ENCODE data around the gene TSC22D2. TPM values are rescaled to one million over a fixed set of nuclear protein-coding genes. Genes with fewer than 3 reads are reported as not detected.

Gene TSC22D2
- total RNA-seq, 1 experiment from 2014 or later = 26.5 TPM

DNA sequence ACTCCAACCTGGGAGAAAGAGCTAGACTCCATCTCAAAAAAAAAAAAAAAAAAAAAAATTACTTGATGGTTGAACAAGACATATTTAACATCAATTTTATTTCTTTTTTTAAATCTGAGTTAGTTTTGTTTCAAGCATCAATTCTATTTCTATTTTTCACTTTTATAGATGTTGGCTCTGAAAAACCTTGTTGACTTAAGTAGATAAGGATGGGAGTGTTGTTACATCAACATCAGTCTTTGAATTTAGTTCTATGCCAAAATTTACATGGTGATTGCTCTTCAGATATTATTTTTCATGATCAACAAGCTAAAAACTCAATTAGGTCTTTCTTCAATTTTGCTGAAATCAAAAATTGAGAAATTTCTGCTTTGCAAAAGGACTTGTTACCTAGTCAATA is 71.3 kb downstream of the TSC22D2 start:
- no peaks in the 10 kb centered on the region for H3K79me2 ChIP-seq (ENCODE audit: insufficient read depth, low read length)
- H3K27me3 Mint-ChIP-seq (ENCODE audit: low read depth) = no peaks in the 10 kb centered on the region
- H3K9me3 Mint-ChIP-seq = peaks cover 9% of the 10 kb centered on the region in 2 experiments
- no peaks in the 10 kb centered on the region for H3K79me1 ChIP-seq (ENCODE audit: insufficient read depth, low read depth, low read length, poor library complexity, severe bottlenecking)
- H3K4ac ChIP-seq (ENCODE audit: low read depth, low read length) = no peak overlapping the region
- no peak overlapping the region for H2AFZ ChIP-seq (ENCODE audit: low read length)
- no peak for TF ChIP-seq CTCF (conservative IDR thresholded peaks at IDR 0.05)
- H3K9ac ChIP-seq (ENCODE audit: extremely low read depth, insufficient read length, low read length) = no peak overlapping the region
- no peaks in the 10 kb centered on the region for H3K27me3 ChIP-seq (ENCODE audit: insufficient read depth, low read length)
- no peak overlapping the region for H2BK20ac ChIP-seq (ENCODE audit: low read depth, low read length, poor library complexity, severe bottlenecking)
- peaks cover 0 to 7% of the 10 kb centered on the region in 2 experiments; a peak in 1 of 4 replicates for H3K4me1 Mint-ChIP-seq
- no peak overlapping the region for H3K27ac ChIP-seq (ENCODE audit: insufficient read length, low read depth, low read length)
- H2BK120ac ChIP-seq (ENCODE audit: low read depth, low read length, poor library complexity, severe bottlenecking) = no peak overlapping the region
- no peak overlapping the region for H4K8ac ChIP-seq (replicated peaks; ENCODE audit: insufficient read length, low read depth, low read length)
- no peak overlapping the region for H3K56ac ChIP-seq (ENCODE audit: insufficient read length, low read depth, low read length)
- no peak overlapping the region for H3K4me3 Mint-ChIP-seq
- H3K4me2 ChIP-seq (ENCODE audit: insufficient read depth, insufficient read length, low read length) = no peak overlapping the region
- H3K23me2 ChIP-seq (ENCODE audit: insufficient read length, low read depth, low read length, poor library complexity, severe bottlenecking) = no peaks in the 10 kb centered on the region
- H3K9me3 ChIP-seq (ENCODE audit: control insufficient read depth, low read depth, low read length) = no peaks in the 10 kb centered on the region
- no peak overlapping the region for H3T11ph ChIP-seq (ENCODE audit: low read length)
- peaks cover 0 to 7% (median 0%) of the 10 kb centered on the region in 3 experiments; a peak in 2 of 7 replicates for H3K36me3 Mint-ChIP-seq (ENCODE audit: insufficient read depth in 1 of 3, low read depth in 3 of 3)
- no peak overlapping the region for H3K23ac ChIP-seq (ENCODE audit: insufficient read length, low read depth, low read length)
- no peak overlapping the region for H2BK5ac ChIP-seq (ENCODE audit: insufficient read length, low read length)
- no peak overlapping the region for H3K14ac ChIP-seq (ENCODE audit: insufficient read depth, low read length)
- H2BK12ac ChIP-seq (ENCODE audit: insufficient read length, low read depth, low read length) = no peak overlapping the region
- no peaks in the 10 kb centered on the region for H4K20me1 ChIP-seq (ENCODE audit: control insufficient read depth, insufficient read depth, insufficient read length)
- H4K5ac ChIP-seq (ENCODE audit: insufficient read length, low read depth, low read length) = no peak overlapping the region
- no peak overlapping the region for H2BK15ac ChIP-seq (ENCODE audit: low read depth, low read length)
- H4K91ac ChIP-seq (ENCODE audit: insufficient read length, low read depth, low read length) = no peak overlapping the region
- no peaks in the 10 kb centered on the region; the same call in 1 of the 2 replicates for H3K4me1 ChIP-seq (ENCODE audit: insufficient read depth, low read length)
- H3K27ac Mint-ChIP-seq = no peak overlapping the region
- no peak overlapping the region for H3K18ac ChIP-seq (ENCODE audit: insufficient read length, low read depth, low read length)
- no peak for DNase-seq
- no peak overlapping the region for H2AK5ac ChIP-seq (ENCODE audit: insufficient read length, low read length)

Data from H9 (cell line).